ENCODE results near the gene ECEL1.
"Not testable (repeated sequence)": the region's sequence is repeated elsewhere in the genome, so short reads cannot be mapped to it uniquely, and the experiment has no call there.

Gene ECEL1

DNA sequence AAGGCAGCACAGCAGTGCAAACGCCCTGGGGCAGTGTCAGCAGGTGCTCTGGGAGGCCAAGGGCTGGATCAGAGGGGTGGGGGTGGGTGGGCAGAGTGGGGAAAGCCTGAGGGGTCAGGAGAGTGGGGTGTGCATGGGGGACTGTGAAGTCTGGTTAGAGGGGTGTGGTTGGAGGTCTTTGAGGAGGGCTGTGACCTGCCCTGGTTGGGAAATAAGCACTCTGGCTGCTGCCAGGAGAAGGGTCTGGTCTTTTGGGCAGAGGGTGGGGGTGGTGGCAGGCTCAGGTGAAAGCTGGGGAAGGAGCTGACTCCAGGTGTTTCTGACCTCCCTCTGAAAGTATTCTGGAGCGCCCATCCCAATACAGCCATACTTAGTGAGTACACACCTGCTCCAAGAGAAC, 27.5 kb downstream of the ECEL1 start:
- DNase-seq = no peak

DNA sequence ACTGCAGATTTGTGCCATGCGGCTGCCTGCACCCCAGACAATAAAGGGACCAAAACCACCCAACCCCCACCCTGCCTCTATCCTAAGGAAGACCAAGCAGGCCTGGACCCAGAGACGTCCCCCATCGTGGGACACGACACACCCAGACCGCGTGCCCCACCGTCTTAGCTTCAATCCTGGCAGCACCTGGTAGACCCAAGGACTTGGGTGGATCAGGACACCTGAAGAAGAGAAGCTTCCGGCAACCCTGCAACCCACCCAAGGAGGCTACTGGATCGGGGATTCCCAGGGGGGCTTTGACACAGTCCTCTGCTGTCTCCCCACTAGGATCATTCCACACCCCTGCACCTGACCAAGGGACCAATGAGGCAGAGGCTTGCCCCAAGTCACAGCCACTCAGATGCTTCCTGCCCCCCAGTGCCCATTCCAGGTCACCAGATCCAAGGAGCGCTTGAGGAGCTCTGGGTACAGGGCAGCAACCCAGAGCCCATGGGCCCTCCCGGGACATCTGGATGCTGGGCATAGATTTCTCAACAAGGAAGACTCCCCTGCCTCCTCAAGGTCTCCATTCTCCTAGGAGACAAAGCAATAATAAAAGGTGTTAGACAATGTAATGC, 28.1 kb downstream of the ECEL1 start:
- no peak for DNase-seq

DNA sequence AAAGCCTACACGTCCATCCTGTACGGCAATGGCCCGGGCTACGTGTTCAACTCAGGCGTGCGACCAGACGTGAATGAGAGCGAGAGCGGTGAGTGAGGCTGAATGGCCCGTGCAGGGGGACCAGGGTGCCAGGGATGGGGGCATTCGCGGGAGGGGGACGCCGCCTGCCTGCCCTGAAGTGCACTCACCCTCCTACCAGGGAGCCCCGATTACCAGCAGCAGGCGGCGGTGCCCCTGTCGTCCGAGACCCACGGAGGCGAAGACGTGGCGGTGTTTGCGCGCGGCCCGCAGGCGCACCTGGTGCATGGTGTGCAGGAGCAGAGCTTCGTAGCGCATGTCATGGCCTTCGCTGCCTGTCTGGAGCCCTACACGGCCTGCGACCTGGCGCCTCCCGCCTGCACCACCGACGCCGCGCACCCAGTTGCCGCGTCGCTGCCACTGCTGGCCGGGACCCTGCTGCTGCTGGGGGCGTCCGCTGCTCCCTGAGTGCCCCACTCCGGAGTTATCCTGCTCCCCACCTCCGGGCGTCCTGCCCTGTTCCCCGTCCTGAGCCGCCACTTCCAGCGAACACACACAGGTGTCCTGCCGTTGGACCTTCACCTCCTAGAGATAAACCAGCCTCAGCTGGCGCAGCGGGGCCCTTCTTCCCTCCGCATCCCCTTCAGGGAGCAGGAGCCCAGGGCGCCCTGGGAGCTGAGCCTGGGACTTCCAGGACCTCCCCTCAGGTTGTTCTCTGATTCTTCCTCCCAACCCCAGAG, 28.8 kb downstream of the ECEL1 start:
- DNase-seq = no peak

DNA sequence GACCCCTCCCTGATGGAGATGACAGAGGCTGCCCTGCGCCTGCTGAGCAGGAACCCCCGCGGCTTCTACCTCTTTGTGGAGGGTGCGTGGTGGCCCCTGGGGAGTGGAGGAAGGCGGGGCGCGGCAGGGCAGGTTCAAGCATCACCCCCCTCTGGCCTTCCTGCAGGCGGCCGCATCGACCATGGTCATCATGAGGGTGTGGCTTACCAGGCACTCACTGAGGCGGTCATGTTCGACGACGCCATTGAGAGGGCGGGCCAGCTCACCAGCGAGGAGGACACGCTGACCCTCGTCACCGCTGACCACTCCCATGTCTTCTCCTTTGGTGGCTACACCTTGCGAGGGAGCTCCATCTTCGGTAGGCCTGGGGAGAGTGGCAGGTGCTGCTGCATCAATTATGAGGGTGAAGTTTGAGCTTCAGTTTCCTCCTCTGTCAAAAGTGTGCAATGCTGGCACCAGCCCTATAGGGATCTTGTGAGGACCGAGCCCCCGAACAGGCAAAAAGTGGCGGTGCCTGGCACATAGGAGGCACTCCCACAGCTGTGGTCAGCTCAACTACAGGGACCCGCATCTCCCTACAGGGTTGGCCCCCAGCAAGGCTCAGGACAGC, 29.5 kb downstream of the ECEL1 start:
- DNase-seq = no peak

DNA sequence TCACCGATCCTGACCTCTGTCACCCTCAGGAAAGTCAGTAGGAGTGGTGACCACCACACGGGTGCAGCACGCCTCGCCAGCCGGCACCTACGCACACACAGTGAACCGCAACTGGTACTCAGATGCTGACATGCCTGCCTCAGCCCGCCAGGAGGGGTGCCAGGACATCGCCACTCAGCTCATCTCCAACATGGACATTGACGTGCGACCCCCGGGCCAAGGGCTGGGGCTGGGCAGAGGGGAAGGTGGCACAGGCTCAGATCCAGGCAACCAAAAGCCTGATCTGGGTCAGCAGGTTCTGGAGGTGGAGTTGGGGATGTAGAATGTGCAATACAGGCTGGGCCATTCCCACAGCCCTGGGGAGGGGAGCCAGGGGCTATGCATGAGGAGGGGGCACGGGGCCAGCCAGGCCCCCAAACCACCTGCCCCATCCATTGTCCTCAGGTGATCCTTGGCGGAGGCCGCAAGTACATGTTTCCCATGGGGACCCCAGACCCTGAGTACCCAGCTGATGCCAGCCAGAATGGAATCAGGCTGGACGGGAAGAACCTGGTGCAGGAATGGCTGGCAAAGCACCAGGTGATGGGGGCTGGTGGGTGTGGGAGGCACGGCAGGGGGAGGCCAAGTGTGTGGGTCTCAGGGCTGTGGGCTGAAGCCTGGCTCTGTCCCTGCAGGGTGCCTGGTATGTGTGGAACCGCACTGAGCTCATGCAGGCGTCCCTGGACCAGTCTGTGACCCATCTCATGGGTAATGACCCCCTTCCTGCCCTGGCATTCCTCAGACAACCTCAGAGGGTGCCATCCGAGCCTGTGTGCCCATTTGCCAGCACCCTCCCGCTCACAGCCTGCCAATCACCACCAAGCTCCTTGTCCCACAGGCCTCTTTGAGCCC, 30.3 kb downstream of the ECEL1 start:
- no peak for DNase-seq

DNA sequence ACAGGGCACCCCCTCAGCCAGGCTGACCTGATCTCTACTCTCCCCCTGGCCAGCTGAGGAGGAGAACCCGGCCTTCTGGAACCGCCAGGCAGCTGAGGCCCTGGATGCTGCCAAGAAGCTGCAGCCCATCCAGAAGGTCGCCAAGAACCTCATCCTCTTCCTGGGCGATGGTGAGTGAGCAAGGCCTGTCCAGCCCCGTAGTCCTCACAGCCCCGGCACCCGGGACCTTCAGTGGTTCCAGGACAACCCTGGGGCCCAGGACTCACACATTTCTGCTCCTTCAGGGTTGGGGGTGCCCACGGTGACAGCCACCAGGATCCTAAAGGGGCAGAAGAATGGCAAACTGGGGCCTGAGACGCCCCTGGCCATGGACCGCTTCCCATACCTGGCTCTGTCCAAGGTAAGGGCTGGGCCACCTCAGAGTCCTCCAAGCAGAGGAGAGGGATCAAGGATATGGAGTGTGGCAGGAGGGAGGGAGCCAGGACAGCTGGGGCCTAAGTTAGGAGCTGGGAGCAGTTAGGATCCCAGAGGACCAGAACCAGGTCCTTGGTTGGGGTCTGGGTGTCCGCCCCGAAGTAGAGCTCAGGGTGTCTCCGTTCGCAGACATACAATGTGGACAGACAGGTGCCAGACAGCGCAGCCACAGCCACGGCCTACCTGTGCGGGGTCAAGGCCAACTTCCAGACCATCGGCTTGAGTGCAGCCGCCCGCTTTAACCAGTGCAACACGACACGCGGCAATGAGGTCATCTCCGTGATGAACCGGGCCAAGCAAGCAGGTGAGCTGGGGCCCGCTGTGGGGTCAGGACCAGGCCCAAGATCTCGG, 31.1 kb downstream of the ECEL1 start:
- DNase-seq = no peak

DNA sequence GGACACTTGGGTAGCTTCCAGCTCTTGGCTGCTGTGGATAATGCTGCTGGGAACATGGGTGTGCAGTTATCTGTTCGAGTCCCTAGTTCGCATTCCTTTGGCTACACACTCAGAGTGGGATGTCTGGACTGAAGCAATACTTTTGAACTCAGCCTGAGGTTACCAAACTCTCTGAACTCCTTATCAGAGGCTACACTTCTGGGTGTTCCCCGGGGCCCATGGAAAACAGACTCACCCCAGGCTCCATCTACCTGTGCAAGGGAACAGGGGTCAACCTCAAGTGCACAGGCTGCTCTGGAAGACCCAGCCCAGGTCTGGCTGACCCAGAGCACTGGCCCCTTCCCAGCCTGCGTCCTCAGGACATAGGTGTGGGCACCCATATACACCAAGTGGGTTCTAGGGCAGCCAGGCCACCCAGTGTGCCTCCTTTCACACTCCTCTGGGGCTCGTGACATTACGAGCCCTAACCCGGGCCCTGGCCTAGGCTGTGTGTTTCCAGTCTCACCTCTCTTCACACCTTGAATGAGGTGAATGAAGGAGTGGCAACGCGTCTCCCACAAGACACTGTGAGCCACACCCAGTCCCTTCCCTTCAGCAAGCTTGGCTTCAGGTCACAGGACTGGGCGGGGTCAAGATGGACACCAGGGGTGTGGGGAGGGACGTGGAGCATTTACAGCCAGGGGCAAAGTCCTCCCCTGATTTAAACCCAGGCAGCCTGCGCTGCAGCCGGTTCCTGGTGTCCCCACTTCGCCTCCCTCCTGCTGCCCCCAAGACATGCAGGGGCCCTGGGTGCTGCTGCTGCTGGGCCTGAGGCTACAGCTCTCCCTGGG, 32.0 kb downstream of the ECEL1 start, which contains the start of gene ALPI:
Gene ALPI, plus strand, starts transcription at position 728 of the 830 bp plus-strand sequence. Its CDS starts 47 bp downstream, at position 775.
- no peak for DNase-seq

DNA sequence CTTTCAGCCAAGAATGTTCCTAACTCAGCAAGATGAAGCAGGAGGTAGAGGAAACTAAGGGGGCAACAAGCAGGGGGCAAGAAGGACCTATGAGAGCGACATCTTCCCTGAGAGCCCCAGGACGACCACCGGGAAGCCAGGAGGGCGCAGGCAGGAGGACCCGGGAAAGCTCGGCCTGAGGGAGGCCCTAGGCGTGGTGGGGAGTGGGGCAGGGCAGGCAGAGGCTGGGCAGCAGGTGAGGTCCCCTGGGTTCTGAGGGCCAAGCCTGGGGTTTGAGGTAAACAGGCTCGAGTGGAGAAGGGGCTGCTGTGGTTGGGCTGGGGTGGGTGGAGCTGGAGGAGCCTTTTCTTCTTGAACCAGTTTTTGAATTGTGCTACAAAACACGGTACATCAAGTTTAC, 33.0 kb downstream of the ECEL1 start:
- no peak for DNase-seq

DNA sequence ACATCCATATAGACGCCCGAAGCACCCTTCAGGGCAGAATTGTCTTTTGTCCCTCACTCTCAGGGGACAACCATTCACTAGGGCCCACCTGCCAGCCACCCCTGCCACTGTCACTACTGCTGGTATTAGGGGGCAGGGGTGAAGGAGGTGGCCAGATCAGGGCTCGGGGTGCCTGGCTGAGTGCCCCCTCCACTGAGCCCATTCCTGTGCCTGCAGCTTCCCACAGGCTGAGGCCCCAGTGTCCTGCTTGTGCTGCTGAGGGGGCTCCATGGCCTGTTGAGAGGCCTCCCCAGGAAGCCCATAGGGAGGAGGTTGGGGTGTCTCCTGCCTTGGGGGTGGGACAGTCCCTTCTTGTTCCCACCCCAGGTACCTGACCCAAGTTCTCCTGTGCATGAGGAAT, 36.0 kb downstream of the ECEL1 start:
- DNase-seq = not testable (repeated sequence)

DNA sequence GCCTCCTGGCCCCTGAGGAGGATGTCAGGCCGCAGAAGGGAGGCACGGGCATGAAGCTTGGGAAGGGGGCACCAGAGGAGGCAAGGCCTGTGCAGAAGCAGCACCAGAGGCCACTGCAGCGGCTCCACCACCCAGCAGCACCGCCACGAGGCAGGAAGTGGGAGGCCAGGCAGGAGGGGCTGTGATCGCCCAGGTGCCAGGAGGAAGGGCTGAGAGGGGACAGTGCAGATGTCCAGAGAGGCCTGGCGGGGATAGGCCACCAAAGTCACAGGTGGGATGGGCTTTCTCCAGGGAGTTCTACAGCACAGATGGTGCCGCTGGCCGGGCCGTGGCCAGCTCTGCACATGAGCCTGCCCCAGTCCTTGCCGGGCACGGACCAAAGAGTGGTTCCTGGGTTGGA, 37.7 kb downstream of the ECEL1 start:
- DNase-seq = no peak

DNA sequence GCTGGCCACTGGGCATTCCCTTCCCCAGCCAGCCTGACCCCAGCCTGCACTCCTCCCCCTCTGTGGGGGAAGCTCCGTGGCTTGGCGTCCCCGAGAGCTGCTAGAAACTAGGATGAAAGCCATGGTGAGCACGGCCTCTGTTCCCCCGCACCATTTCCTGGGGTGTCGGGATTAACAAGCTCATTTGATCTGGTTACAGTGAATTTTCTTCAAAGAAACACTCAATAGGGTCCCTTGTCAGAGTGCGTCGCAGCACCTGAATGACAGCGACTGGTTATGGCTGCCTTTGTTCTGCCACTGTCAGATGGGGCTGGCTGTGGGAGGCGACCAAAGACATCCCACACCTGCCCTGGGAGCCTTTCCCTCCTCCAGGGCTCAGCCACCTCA, 39.3 kb downstream of the ECEL1 start:
- peak in 7 of 56 donors; percentile 30 to 70 (median 55) for DNase-seq

DNA sequence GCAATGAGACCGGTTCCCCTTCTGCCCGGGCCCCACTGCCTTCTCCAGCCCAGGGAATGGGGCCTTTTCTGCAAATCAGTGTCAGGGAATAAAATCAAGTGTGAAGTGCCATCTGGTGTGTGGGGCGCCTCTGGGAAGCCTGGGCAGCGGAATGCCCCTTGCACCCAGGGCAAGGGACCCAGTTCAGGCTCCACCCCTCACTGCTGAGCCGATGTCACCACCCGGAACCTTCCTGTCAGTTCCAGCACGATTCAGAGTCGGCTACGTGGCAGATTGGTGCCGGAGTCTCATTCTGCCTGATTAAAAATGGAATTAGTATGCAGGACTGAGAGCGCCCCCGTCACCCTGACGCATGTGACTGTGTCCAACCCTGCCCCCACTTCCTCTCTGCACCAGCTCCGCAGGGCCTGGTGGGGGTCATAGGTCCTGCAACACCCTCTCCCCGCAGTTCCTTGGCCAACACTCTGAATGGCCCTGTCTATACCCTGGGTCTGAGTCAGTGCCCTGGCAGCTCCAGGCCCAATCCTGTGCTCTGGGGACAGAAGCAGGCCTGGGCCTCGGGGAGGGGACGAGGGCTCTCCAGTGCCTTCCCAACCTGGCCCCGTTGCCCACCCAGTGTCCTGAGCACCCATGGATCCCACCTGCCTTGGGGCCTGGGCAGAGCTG, 39.9 kb downstream of the ECEL1 start:
- peak in 23 of 56 donors; percentile 19 to 80 (median 40) for DNase-seq

DNA sequence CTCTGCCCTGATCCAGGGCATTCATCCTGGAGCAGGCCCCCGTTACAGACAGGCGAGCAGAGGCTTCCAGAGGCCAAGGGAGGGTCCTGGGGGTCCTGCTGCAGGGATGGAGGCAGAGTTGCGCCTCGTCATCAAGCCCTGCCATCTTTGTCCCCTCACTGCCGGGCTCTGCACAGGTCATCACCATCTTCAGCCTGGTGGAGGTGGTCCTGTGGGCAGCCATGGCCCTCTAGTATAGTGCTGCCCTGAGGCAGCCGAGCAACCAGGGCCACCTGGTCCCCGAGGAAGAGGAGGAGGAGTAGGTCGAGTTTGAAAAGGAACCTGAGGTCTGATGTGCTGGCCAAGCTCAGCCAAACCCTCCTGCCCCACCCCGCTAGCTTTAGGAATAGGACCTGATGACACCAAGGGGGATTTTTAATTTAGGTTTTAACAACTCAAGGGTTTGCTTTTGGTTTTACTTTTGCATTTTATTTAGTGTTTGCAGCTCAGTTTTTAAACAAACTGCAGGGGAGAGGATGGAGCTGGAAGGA, 40.5 kb downstream of the ECEL1 start:
- DNase-seq = no peak

DNA sequence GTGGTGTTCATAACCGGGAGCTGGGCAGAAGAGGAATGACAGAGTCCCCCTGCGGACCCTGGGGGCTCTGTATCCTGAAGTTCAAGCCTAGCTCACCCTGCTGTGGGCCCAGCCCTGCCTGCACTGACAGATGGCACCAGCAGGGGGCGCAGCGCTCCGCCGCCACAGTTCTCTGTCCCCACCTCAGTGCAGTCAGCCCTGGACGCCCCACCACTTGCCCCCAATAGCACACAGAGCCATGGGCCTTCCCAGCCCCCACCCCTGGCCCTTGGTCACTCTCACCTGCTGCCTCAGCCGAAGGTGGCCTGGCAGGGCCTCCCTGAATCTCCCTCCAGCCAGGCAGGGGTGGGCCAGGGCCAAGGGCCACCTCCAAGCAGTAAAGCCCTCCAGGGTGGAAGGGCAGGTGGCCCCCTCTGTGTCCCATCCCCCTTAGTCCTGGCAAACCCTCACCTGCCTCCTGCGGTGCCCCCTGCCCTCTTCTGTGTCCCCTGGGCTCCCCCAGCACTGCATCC, 41.3 kb downstream of the ECEL1 start:
- not testable (repeated sequence) for DNase-seq

DNA sequence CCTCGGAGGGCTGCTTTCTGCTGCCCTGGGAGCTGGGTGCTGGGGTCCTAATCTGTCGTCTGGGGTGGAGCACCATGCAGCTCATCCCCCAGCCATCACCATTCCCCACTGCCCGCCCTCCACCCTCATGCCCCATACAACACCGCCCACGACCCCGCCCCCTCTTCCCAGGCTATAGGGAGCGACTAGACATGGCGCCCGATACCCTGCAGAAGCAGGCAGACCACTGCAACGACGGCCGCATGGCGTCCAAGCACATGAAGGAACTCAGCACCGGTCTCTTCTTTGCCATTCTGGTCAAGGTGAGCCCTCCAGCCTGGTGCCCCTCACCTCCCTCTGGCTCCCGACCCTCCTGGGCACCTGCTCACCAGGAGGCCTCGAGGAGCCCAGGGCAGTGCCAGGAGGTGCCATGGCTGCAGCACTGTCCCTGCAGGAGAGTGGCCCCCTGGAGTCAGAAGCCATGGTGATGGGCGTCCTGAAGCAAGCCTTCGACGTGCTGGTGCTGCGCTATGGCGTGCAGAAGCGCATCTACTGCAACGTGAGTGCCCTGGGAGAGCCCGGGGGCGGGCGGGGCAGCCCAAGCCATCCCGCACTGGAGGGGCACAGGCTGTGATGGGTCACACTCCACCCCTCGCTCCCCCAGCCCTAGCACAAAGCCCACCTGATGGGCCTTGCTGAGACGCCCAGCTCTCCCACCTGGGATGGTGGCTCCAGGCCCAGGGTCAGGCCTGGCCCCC, 42.3 kb downstream of the ECEL1 start:
- DNase-seq = not testable (repeated sequence)

DNA sequence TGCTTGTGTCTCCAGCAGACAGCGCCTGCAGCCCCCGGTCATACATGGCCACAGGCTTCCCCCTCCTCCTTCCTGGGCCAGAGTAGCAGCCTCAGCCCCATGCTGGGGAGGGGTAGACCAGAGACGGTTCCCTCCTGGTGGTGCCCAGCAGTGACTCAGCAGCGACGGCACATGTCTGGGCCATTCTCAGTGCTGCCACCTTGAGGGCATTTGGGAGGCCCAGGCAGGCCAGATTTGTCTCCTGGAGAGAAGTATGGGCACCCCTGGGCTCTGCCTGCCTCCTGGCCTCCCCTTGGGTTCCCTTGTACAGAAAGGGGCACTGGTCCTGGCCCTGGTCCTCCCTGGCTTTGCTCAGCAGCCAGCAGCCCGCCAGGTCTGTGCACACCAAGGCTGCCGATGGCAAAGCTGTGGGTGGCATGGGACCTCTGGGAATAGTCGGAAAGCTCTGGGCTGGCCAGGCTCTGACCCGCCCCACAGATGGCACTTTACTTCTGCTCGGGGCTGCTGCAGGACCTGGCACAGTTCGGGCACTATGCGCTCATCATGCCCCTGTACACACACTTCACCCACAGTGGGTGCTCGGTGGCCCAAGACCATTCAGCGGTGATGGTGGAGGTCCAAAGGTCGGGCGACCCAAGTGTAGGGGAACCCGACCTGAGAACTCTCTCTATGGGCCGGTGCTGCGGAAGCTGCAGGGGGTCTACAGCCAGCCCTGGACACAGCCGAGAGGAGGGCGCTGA, 43.1 kb downstream of the ECEL1 start:
- peak in 8 of 56 donors; percentile 4 to 36 (median 9) for DNase-seq
